ENCODE measurements around the gene SMAP1. TPM values are rescaled to one million over a fixed set of nuclear protein-coding genes. Genes with fewer than 3 reads are reported as not detected.

SMAP1 gene
- total RNA-seq, 3 donors from 2014 or later: 34.3 to 48.8 (median 47.3) TPM

- no peak for TF ChIP-seq CTCF (IDR thresholded peaks at IDR 0.05)
- no peak overlapping the region for H3K4me3 ChIP-seq
- H3K9me3 ChIP-seq: no peaks in the 10 kb centered on the region
- no peaks in the 10 kb centered on the region for H3K36me3 ChIP-seq (ENCODE audit: low read depth)
- no peak for DNase-seq
- intact Hi-C loops (cut with DNase I, micrococcal nuclease): no loop called here
- H3K4me1 ChIP-seq (ENCODE audit: low read depth): peaks cover 4% of the 10 kb centered on the region
- ATAC-seq: no peak
Measured at GRCh38 chr6:70629929-70630328, 37.8 kb upstream of the SMAP1 start.

- DNase-seq (no peak), ATAC-seq (no peak)
- no peak overlapping the region for H3K4me3 ChIP-seq
- H3K4me1 ChIP-seq (ENCODE audit: low read depth): peaks cover 4% of the 10 kb centered on the region
- no peaks in the 10 kb centered on the region for H3K36me3 ChIP-seq (ENCODE audit: low read depth)
- intact Hi-C loops (cut with DNase I, micrococcal nuclease): no loop called here
- H3K9me3 ChIP-seq: no peaks in the 10 kb centered on the region
- no peak for TF ChIP-seq CTCF (IDR thresholded peaks at IDR 0.05)
Measured at GRCh38 chr6:70633870-70634269, 33.8 kb upstream of the SMAP1 start.

GRCh38 chr6:70636596-70636995 is 31.1 kb upstream of the SMAP1 start:
- Histone ChIP-seq H3K36me3 (ENCODE audit: low read depth) (no peaks in the 10 kb centered on the region), H3K4me3 (no peak overlapping the region), H3K9me3 (no peaks in the 10 kb centered on the region), H3K4me1 (ENCODE audit: low read depth) (no peaks in the 10 kb centered on the region)
- DNase-seq (no peak), ATAC-seq (no peak)
- intact Hi-C loops (cut with DNase I, micrococcal nuclease): no loop called here
- no peak for TF ChIP-seq CTCF (IDR thresholded peaks at IDR 0.05)

GRCh38 chr6:70638468-70638867 is 29.2 kb upstream of the SMAP1 start:
- no peaks in the 10 kb centered on the region for H3K4me1 ChIP-seq (ENCODE audit: low read depth)
- ATAC-seq: no peak
- intact Hi-C loops (cut with DNase I, micrococcal nuclease): no loop called here
- DNase-seq: no peak
- no peaks in the 10 kb centered on the region for H3K36me3 ChIP-seq (ENCODE audit: low read depth)
- H3K9me3 ChIP-seq: no peaks in the 10 kb centered on the region
- TF ChIP-seq CTCF (IDR thresholded peaks at IDR 0.05): no peak
- no peak overlapping the region for H3K4me3 ChIP-seq

- DNase-seq (peak in 1 of 3 donors; percentile 43), ATAC-seq (peak; percentile 38)
- TF ChIP-seq CTCF (IDR thresholded peaks at IDR 0.05): no peak
- Histone ChIP-seq H3K9me3 (no peaks in the 10 kb centered on the region), H3K4me1 (ENCODE audit: low read depth) (peaks cover 8% of the 10 kb centered on the region), H3K4me3 (no peak overlapping the region), H3K36me3 (ENCODE audit: low read depth) (no peaks in the 10 kb centered on the region)
- intact Hi-C loops (cut with DNase I, micrococcal nuclease): no loop called here
Measured at GRCh38 chr6:70651326-70651905, 16.3 kb upstream of the SMAP1 start.

GRCh38 chr6:70652216-70652615 is 15.5 kb upstream of the SMAP1 start:
- DNase-seq (no peak), ATAC-seq (no peak)
- no peaks in the 10 kb centered on the region for H3K9me3 ChIP-seq
- no peaks in the 10 kb centered on the region for H3K36me3 ChIP-seq (ENCODE audit: low read depth)
- H3K4me3 ChIP-seq: no peak overlapping the region
- no peak for TF ChIP-seq CTCF (IDR thresholded peaks at IDR 0.05)
- H3K4me1 ChIP-seq (ENCODE audit: low read depth): peaks cover 9% of the 10 kb centered on the region
- intact Hi-C loops (cut with DNase I, micrococcal nuclease): no loop called here

Measured in mucosa of descending colon (tissue), 3 donors.